Globus pallidus (tissue), 1 donor: Measurements from ENCODE around the gene TNFRSF1B.

Experiments used
- DNase-seq: peaks from one replicate; pipeline ENCODE4 v3.0.0-alpha.2; 2015; ENCODE audit warnings: low spot score

Gene TNFRSF1B

GRCh38 chr1:12166834-12167492 is at the start of gene TNFRSF1B:
Gene TNFRSF1B, plus strand, starts transcription at chr1:12166991. Its CDS starts 101 bp downstream, at chr1:12167092.
- DNase-seq, result no peak

GRCh38 chr1:12121212-12122003 is 45.4 kb upstream of the TNFRSF1B start:
- DNase-seq, result no peak

GRCh38 chr1:12123172-12123571 is 43.6 kb upstream of the TNFRSF1B start:
- no peak for DNase-seq

- peak; percentile 59 for DNase-seq
Observed at GRCh38 chr1:12124693-12125421, 41.9 kb upstream of the TNFRSF1B start.

- DNase-seq, result no peak
Observed at GRCh38 chr1:12125422-12126355, 41.1 kb upstream of the TNFRSF1B start.

GRCh38 chr1:12126781-12127180 is 40.0 kb upstream of the TNFRSF1B start:
- no peak for DNase-seq

GRCh38 chr1:12127206-12127810 is 39.5 kb upstream of the TNFRSF1B start:
- no peak for DNase-seq

- no peak for DNase-seq
Observed at GRCh38 chr1:12128120-12128519, 38.7 kb upstream of the TNFRSF1B start.

GRCh38 chr1:12129624-12130023 is 37.2 kb upstream of the TNFRSF1B start:
- DNase-seq, result no peak

GRCh38 chr1:12130466-12131130 is 36.2 kb upstream of the TNFRSF1B start:
- DNase-seq, result no peak

- DNase-seq, result no peak
Observed at GRCh38 chr1:12132078-12132477, 34.7 kb upstream of the TNFRSF1B start.

- DNase-seq, result no peak
Observed at GRCh38 chr1:12134716-12135115, 32.1 kb upstream of the TNFRSF1B start.

GRCh38 chr1:12135612-12136011 is 31.2 kb upstream of the TNFRSF1B start:
- no peak for DNase-seq

- DNase-seq, result no peak
Observed at GRCh38 chr1:12136916-12137610, 29.7 kb upstream of the TNFRSF1B start.

GRCh38 chr1:12138196-12139168 is 28.3 kb upstream of the TNFRSF1B start:
- no peak for DNase-seq

- no peak for DNase-seq
Observed at GRCh38 chr1:12140016-12140415, 26.8 kb upstream of the TNFRSF1B start.

GRCh38 chr1:12140515-12141162 is 26.2 kb upstream of the TNFRSF1B start:
- no peak for DNase-seq

- no peak for DNase-seq
Observed at GRCh38 chr1:12141163-12141850, 25.5 kb upstream of the TNFRSF1B start.
